ENCODE data around the gene PDGFC.

PDGFC gene

DNA sequence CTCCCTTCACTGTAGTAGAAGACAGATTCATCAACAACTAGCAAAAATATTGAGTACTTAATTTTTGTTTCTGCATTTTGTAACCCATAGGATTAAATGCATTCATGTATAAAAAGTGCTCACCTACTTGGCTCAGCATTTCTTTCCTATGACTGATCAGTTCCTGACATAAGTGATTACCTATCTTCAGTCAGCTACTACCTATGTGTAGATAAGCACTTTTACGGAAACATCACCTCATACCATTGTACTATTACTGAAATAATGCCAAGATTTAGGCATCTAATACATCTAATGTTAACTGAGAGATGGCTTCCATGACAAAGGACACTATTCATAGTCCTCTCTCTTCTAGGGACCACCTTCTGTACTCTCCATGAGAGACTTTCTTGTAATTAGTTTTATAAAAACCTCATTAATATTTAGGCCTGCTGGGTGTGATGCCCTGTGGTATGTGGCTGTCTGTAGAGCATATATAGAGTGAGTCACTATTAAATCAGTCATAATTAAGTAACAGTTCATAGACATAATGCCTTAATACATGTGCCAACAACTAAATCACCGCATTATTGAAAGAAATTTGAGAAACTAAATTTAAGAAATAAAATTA, 147.0 kb downstream of the PDGFC start:
- no peak for DNase-seq

DNA sequence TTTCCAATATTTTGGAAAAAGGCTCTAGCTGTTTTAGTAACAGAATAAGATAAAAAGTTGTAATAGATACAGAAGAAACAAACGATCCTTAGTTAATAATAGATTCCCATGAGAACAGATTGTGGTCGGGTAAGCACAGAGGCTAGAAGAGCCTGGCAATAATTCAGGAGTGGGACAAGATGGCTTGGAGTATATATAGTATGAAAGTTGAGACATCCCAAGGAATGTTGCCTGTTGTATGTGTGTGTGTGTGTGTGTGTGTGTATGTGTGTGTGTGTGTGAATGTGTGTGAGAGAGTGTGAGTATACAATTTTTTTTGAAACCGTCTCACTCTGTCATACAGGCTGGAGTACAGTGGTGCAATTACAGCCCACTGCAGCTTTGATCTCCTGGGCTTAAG, 150.7 kb downstream of the PDGFC start:
- DNase-seq: no peak

DNA sequence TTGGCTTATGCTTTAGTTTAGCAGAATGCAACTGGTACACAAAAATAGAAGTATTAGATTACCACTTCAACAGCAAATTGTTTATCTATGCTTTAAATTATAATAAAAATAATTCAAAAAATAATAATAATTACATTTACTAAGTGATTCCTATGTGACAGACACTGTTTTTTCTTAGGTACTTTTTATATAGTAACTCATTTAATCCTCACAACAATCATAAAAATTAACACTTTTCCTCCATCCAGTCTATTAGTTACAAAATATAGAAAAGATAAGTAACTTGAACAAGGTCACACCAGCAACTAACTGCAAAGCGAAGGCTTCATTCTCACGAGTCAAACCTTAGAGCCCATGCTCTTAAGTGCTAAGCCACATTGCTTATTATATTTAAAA, 155.2 kb downstream of the PDGFC start:
- DNase-seq: no peak

DNA sequence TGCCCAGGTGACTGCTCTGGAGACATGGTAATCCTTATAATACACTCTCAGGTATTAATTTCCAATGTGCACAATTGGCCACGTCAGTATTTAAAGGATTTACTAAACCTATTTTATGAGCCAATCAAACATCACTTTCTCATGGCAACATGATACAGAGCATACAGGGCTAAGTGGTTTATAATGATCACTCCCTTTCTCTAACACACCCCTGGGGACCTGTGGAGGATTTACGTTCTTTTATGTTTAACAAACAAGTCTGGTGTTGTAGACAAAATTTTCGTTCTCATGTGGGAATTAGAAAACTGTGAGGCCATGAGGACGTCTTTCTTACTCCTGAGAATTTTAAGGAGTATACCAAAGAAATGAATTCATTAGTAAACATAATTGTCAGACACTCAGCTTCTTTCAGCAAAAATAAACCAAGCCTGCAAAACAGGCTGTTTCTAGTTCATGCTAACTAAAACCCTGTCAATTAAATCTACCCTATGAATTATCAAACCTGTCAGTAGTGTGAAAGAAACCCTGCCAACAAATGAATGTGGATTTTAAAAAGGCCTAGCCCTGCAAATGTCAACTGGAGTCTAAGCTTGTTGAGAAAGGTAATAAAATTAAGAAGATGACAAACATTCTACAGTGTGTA, 155.8 kb downstream of the PDGFC start:
- no peak for DNase-seq

DNA sequence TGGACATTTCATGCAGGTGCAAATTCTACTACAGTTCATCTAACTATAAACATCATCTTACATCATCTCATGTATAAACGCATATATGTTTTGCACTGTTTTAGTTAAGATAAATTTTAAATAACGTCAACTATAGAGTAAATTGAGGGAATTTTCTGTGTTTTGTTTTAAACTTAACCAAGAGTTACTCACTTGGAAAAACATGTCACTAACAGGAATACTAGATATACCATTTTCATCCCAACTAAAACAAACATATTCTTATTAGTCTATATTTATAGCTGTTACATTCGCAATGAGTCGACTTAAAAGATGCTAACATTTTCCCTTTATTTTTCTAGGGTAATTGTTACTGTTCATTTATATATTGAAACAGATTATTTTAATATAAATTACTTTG, 159.6 kb downstream of the PDGFC start:
- DNase-seq: no peak

DNA sequence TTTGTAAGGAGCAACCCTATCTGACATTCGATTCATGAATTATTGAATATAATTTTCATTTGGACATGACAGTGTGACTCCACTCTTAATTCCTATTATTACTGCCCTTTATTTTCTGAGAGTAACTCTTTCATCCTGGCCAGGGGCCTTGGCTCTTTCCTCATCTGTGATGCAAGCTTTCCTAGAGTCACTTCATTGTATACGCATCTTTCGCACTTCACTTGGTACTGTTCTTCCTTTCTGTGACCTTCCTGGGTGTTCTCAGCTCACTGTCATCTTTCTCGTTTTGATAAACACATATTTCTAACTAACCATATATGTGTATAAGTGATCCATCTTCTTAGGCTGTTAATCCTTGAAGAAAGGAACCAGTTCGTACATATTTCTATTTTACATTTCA, 160.3 kb downstream of the PDGFC start:
- no peak for DNase-seq

DNA sequence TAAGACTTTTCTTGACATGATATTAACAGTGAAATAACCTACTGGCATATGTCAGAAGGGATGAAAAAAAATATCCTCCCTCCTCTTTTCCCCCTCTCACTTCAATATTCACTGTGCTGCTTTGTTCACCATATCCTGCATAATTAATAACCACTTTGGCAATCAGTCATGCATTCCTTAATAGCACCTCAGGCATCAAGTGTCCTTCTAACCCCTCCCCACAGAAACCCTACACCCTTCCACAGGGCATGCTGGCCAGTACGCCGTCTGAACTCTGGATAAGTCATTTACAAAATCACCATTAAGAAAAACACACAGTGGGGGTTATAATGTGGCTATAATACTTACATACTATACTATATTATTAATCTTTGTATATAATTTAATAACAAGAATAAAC, 165.9 kb downstream of the PDGFC start:
- DNase-seq: no peak

DNA sequence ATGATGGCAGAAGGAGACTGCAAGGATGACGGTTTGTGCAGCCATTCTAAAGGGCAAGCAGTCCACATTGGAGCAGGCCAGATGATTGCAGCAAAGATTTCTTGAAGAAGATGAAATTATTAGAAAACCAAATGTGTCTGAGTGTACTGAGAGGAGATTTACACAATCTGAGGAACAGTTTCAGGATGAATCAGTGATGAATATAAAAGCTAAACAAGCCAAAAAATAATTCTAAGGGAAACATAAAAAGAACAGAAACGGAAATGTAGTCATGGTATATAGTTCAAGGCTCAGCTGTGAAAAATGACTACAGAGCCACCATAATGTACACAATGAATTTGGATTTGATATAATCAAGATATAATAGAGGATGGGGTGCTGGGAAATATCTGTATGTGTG, 168.5 kb downstream of the PDGFC start:
- DNase-seq: no peak

DNA sequence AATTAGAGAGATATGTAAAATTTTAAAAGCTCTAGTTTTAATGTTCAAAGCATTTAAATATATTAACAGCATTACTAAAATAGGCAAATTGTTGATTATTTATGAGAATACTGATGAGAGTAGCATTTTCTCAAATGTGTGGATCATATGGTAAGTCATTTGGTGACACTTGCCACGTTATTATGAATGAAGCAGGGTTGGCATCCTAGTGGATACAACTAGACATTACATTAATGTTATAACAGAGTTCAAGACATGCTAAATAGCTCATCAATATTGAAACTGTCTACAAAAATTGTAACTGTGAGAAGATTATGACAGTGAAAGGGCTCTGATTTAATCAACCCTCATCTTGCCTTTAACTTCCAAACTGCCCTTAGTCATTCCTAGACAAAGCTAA, 171.1 kb downstream of the PDGFC start:
- no peak for DNase-seq

DNA sequence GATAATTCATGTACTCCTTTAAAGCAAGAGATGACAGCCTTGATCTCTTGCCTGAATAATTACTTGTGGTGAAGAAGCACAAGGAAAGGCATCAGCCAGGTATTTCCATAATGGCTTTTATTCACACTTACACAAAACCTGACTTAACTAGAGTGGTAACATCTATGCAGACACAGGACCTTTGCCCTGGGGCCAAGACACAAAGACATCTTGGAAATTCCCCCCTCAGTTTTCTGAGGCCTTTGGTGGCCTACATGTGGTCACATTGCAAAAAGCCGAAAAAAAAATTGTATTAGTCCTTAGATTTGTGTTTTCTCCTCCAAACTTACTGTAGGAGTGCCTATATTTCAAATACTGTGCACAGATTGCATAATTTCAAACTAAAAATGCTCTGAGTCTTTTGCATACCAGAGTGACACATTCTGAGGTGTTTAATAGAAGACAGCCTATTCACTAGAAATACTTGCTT, 172.4 kb downstream of the PDGFC start:
- DNase-seq: no peak

DNA sequence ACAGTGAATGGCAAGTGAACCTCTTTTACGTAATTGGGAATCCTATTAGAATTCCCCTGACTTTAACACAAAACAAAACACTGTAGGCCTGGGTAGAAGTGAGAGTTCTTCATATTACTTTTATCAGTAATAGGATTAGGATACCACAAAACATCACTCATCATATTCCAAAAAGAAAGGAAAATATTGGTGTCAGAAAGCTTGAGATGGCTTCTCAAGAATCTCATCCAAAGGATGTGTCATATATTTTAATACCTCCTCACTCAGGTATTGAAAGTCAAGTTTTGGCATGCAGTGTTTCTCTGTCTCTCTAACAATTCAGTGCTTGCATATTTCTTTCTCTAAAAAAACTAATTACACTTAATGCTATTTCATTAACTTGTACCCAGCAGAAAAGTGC, 173.2 kb downstream of the PDGFC start:
- DNase-seq: no peak

DNA sequence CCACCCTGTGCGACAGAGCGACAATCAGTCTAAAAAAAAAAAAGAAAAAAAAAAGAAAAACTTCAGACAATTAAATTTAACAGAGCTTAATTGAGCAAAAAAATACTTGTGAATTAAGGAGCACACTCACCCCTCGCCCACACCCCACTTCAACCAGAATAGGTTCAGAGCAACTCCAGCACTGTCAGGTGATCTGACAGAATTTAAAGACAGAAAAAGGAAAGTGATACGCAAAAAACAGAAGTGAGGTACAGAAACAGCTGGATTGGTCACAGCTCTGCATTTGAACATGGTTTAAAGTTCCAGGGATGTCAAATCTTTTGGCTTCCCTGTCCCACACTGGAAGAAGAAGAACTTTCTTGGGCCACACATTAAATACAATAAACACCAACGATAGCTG, 174.4 kb downstream of the PDGFC start:
- DNase-seq: no peak

DNA sequence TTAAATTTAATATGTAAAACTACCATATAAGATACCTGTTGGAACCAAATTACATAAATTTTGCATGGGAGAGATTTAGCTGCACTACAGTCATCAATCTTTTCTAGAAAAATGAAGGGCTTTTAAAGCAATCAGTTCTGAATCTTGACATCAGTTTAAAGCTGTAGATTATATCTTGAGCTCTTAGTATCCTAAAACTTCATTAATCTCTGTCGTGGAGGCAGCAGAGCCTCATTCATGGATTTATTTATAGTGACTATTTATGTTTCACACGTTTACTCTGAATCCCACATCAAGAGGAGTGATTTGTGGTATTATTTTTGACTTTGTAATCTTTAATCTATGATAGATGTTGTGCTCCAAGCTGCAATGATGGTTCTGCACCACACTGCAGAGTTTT, 175.9 kb downstream of the PDGFC start:
- DNase-seq: no peak

DNA sequence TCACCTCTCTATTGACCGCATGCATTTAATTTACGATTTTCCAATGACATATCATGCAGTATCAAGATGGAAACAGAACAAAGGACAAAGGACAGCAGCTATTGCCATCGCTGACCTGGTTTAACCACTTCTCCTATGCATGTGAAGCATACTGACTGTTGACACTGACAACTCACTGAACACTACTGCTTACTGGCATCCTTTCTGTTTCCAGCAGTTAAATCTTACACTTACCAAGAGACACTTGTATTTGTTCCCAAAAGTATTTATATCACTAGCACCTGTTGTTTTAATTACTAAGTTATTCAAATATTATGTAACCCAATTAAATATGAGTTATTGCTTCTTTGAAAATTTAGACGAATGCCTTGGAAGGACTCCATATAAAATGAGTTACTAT, 176.7 kb downstream of the PDGFC start:
- DNase-seq: no peak

DNA sequence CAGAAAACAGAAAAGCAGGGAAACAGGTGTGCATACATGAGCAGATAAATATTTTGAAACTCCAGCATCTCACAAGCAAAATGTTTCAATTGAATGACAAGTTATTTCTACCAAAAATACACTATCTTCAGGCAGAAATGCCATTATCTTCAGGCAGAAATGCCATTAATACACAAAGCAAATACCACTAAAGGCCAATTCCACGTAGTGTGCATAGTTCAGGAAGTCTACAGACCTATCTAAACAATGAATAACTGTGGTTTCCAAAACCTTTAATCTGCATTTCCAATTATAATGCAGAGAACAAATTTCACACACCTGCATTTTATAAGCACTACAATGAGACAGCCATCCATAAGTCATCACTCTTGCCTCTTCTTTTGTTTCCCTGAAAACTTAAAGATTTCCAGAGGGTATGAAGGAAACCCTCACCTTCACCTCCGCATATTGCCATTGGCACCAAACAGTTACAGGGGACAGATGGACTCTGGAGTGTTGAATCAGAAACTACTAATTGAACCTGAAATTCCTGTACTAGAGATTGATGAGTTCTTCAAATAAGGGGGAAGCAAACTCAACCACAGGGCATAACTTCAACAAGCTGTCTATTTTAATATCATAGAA, 179.0 kb downstream of the PDGFC start:
- DNase-seq: no peak

DNA sequence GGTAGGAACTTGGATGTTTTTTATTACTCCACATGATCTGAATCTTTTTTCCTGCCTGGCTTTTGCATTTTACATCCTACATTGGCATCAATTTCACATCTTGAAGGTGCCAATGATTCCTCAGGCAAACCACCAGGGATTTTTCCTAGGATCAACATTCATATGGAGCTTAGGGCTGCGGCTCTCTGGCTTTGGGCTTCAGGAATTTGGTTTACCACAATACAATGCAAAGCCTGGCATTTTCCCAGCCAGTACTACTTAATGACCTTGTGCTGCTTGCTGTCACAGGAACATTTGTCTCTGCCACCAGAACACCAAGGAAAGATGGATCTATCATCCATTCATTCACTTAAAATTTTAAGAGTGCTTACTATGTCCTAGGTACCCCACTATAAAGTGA, 180.7 kb downstream of the PDGFC start:
- DNase-seq: no peak

DNA sequence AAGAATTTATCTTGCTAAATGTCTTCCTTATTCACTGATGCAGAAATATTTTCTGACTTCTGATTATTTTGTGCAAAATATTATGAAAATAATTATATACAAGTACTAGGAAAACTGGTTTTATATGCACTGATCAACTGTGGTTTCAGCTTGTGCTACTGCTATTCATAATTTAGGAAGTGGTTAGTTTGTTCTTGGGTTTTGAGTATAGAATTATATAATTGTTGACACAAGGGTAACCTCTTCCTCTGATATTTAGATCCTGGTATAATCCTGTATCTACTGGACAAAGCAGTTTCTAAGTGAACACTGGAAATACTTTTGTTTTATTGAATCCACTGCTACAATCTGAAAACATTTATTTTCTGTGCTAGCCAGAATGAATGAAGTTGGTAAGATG, 182.8 kb downstream of the PDGFC start:
- DNase-seq: no peak

DNA sequence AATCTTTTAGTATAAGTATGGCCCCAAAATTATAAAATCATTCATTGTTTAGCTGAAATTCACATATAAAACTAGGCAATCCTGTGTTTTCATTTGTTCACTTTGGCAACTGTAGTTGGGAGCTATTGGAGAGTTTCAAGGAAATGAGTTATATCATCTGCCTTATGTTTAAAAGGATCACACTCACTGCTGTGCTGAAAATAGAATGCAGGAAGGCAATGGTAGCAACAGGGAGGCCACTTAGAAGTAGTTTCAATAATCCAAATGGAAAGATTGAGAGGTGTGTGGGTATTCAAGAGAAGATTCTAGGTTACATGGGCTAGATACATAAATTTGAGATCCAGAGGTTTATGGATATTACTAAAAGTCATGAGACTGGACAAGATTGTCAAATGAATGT, 184.9 kb downstream of the PDGFC start:
- no peak for DNase-seq

DNA sequence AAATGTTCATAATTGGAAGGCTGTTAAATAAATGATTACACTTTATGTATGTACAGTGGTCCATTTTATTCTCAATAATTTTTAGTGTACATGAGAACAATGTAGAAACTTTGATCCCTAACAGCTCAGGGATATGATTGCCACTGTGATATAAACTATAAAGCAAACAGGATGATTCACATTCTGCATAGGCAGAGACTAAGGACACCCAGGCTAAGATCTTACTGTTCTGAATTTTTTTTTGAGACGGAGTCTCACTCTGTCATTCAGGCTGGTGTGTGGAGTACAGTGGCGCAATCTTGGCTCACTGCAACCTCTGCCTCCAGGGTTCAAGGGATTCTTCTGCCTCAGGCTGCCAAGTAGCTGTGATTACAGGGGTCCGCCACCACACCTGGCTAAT, 186.6 kb downstream of the PDGFC start:
- no peak for DNase-seq

DNA sequence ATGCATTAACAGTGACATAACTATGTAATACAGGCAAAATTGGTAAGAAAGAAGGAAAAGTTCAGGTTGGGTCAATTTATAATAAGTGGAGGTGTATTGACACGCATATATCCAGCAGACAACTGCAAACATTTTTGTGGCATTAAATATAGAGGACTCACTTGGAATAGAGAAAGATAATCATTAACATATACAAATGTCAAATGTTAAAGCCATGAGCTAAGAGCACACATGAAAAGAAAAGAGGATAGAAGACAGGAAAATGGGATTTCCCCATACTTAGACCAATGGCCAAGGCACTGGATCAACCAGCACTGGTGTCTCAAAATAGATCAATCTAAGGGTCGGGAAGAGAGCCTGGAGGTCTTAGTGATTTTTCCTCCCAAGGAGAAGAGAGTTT, 187.6 kb downstream of the PDGFC start:
- DNase-seq: no peak

DNA sequence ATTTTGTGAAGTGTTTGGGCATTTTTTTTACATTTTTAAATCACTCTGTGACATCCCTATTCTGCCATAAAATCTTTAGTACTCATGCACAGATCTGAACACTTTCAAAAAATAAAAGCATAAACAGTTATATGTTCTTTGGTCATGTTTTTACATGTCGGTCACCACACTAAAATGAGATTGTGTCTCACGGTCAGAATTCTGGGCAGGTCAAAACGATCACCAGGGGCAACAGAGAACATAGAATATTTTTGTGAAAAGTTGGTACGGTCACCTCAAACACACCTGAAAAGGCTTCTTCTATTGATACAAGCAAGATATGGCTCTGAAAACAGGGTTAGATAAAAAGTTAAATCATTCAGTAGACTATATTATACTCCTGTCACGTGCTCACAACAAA, 189.1 kb downstream of the PDGFC start:
- DNase-seq: no peak

DNA sequence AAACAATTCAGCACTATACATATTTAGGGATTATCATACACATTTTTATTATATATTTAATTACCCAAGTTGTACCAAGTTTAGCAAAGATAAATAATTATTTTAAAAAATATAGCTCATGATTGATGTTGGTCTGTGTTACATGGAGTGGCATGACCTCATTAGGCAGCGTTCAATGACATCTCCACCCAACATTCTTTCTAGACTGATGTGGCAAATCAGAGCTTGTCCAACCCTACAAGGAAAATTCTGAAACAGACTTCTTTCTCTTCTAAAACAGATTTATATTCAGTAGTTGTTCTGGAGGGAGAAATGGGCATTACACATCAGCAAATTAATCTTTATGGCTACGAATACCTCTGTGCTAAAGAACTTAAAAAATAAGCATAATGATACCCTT, 189.7 kb downstream of the PDGFC start:
- no peak for DNase-seq

DNA sequence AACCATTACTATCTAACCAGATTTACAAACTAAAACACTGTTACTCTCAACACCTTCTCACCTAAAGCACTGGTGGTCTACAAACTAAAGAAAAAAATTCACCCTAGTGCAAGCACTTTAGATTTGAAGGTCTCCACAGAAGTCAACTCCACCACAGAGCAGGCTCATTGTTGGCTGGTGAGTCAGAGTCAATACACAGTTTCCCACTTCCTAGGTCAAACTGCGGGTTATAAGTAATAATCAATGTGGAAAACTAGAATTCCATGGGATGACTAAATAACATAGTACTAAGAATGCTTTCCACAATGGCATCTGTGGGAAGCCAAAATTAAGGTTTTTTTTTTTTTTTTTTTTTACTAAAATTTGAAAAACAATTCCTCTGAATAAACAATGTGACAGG, 191.8 kb downstream of the PDGFC start:
- no peak for DNase-seq

DNA sequence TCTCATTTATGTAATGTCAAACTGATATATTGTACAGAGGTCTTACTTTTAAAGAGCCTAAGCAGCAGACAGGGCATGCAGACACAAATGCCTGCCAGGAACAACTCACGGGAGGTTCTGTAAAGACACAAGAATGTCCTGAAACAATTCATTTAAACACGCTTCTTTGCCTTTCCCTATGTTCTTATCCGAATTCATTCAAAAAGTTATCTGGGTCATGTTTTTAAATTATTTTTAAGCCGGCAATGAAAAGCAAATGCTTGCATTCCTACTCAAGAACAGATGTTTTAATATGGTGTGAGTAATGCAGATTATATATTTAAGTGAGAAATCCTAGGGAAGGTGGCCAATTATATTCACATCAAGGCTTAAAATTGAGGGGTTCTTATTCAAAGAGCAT, 192.6 kb downstream of the PDGFC start:
- DNase-seq: no peak

DNA sequence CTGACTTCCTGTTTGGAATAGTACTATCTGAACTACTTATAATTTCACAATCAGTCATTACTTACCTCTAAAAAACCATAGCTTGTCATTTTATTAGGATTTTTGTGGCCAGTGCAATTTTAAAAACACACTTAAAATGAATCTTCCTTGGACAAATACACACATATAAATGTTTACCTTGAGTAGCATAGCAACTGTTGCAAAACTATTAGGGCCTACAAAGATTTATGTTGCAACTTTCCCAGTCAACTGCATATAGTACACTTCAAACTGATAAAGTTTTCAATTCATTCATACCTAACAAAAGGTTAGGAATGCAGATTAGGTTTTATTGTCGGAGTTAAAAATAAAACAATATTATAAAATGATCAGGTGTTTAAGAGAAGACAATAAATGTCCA, 193.0 kb downstream of the PDGFC start:
- no peak for DNase-seq
